GM23338 (cell line): Measurements from ENCODE around the gene SNX22. TPM values are rescaled to one million over a fixed set of nuclear protein-coding genes. Genes with fewer than 3 reads are reported as not detected.

ENCODE experiments used
- ATAC-seq: fragments of 200-7000 bp; cut with Tn5 transposase; 3 replicates; pipeline ENCODE4 v1.9.1; 2020
- DNase-seq: peaks from one replicate; pipeline ENCODE4 v3.0.0-alpha.2; 2015; ENCODE audit warnings: low spot score
- H2AFZ ChIP-seq: fragments of 200-600 bp; sonication (generic); 2 replicates; pipeline ENCODE4 v1.8.0; 2016; ENCODE audit warnings: antibody characterized with exemption, mild to moderate bottlenecking, moderate library complexity
- H3F3A ChIP-seq: fragments of 200-600 bp; sonication (generic); replicated peaks from 2 replicates; pipeline ENCODE4 v1.8.0; 2017; ENCODE audit warnings: antibody characterized with exemption, mixed run types, low read depth
- H3K27ac ChIP-seq: fragments of 200-600 bp; sonication (generic); 2 replicates; pipeline ENCODE4 v1.6.1; 2016; ENCODE audit warnings: low read depth
- H3K27me3 ChIP-seq: fragments of 200-600 bp; sonication (generic); 2 replicates; pipeline ENCODE4 v1.8.0; 2016; ENCODE audit warnings: mild to moderate bottlenecking, mixed run types, moderate library complexity; ENCODE audit not compliant: insufficient read depth
- H3K36me3 ChIP-seq: fragments of 200-600 bp; sonication (generic); 2 replicates; pipeline ENCODE4 v1.8.0; 2016; ENCODE audit warnings: mild to moderate bottlenecking; ENCODE audit not compliant: insufficient read depth
- H3K4me1 ChIP-seq: fragments of 200-600 bp; sonication (generic); 2 replicates; pipeline ENCODE4 v1.8.0; 2016; ENCODE audit warnings: mild to moderate bottlenecking, moderate library complexity; ENCODE audit not compliant: insufficient read depth
- H3K4me2 ChIP-seq: fragments of 200-600 bp; sonication (generic); 2 replicates; pipeline ENCODE4 v1.7.1; 2017; ENCODE audit warnings: mixed run types
- H3K4me3 ChIP-seq: fragments of 200-600 bp; sonication (generic); 2 replicates; pipeline ENCODE4 v1.6.1; 2016; ENCODE audit warnings: mixed run types
- H3K79me2 ChIP-seq: fragments of 200-600 bp; sonication (generic); replicated peaks from 2 replicates; pipeline ENCODE4 v1.8.0; 2017; ENCODE audit warnings: mild to moderate bottlenecking; ENCODE audit not compliant: insufficient read depth
- H3K9me2 ChIP-seq: fragments of 200-600 bp; sonication (generic); 2 replicates; pipeline ENCODE4 v1.8.0; 2017; ENCODE audit not compliant: insufficient read depth
- H4K20me1 ChIP-seq: fragments of 200-600 bp; sonication (generic); replicated peaks from 2 replicates; pipeline ENCODE4 v1.8.0; 2017; ENCODE audit warnings: mild to moderate bottlenecking; ENCODE audit not compliant: insufficient read depth
- H3K27ac Mint-ChIP-seq: 2 replicates; pipeline ENCODE4 v1.8.0; 2020; ENCODE audit warnings: inconsistent platforms, mild to moderate bottlenecking, moderate library complexity, mixed read lengths
- H3K27me3 Mint-ChIP-seq: 3 replicates; pipeline ENCODE4 v1.8.0; 2022; ENCODE audit warnings: low read depth, mild to moderate bottlenecking, moderate library complexity, mixed read lengths, inconsistent platforms; ENCODE audit not compliant: insufficient read depth, poor library complexity
- H3K36me3 Mint-ChIP-seq: 3 replicates; pipeline ENCODE4 v1.8.0; 2021; ENCODE audit warnings: low read depth, mild to moderate bottlenecking, inconsistent platforms, moderate library complexity, mixed read lengths
- H3K4me1 Mint-ChIP-seq: 3 replicates; pipeline ENCODE4 v1.8.0; 2020; ENCODE audit warnings: mild to moderate bottlenecking, inconsistent platforms, mixed read lengths
- H3K4me3 Mint-ChIP-seq: 3 replicates; pipeline ENCODE4 v1.8.0; 2021; ENCODE audit warnings: moderate library complexity, mild to moderate bottlenecking, inconsistent platforms, mixed read lengths
- H3K9me3 Mint-ChIP-seq: 3 replicates; pipeline ENCODE4 v1.8.0; 2020; ENCODE audit warnings: moderate library complexity, mild to moderate bottlenecking, inconsistent platforms, mixed read lengths
- EZH2 ChIP-seq: fragments of 200-600 bp; sonication (generic); IDR thresholded peaks from one replicate; pipeline ENCODE4 v1.8.0; 2017; ENCODE audit warnings: antibody characterized with exemption, mild to moderate bottlenecking, low read depth; ENCODE audit not compliant: unreplicated experiment
- EZH2phosphoT487 ChIP-seq: fragments of 200-600 bp; sonication (generic); IDR thresholded peaks from one replicate; pipeline ENCODE4 v1.8.1; 2018; ENCODE audit warnings: antibody characterized with exemption; ENCODE audit not compliant: unreplicated experiment
- JUNB ChIP-seq: IDR thresholded peaks from one replicate; pipeline ENCODE4 v1.6.1; 2016; ENCODE audit warnings: antibody characterized with exemption; ENCODE audit not compliant: unreplicated experiment
- polyA plus RNA-seq: library from polyadenylated mRNA; unstranded; fragments of >200 nt; fragmentation: Nextera tagmentation; extraction: Ambion mirVana; gene quantifications from 2 replicates; pipeline ENCODE4 v1.2.1, GENCODE V29; 2016
- total RNA-seq: library from RNA; depleted of rRNA; stranded (reverse); fragments of >200 nt; shearing (Covaris generic); gene quantifications from 2 replicates; pipeline ENCODE4 v1.2.3, GENCODE V29; 2014
- TF ChIP-seq, protein P1 (sequence below): fragments of 250-450 bp; sonication (Bioruptor Pico); IDR thresholded peaks from 2 replicates; pipeline ENCODE4 v1.5.0; 2020; ENCODE audit warnings: mild to moderate bottlenecking, moderate library complexity
- TF ChIP-seq, protein P2 (sequence below): IDR thresholded peaks from one replicate; pipeline ENCODE4 v1.6.1; 2018; ENCODE audit warnings: antibody characterized with exemption; ENCODE audit not compliant: unreplicated experiment

SNX22 gene
- total and polyA plus RNA-seq, 2 experiments from 2014 or later: 3.7 to 5.7 TPM

DNA sequence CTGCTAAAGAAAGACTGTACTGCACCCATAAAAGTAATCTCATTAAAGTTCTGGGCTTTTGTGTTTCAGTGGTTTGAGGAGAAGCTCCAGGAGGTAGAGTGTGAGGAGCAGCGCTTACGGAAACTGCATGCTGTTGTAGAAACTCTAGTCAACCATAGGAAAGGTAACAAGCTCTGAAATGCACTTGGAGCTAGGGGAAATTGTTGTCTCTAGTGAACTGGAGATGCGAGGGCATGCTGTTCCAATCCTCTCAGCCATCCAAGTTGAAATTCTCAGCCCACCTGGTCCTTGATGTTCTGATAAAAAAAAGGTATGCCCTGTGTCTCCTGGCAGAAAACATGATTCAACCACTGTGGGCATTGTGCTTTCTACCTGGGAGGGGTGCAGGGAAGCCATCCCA is 21.4 kb upstream of the SNX22 start (continued):
- TF ChIP-seq, protein P1, sequence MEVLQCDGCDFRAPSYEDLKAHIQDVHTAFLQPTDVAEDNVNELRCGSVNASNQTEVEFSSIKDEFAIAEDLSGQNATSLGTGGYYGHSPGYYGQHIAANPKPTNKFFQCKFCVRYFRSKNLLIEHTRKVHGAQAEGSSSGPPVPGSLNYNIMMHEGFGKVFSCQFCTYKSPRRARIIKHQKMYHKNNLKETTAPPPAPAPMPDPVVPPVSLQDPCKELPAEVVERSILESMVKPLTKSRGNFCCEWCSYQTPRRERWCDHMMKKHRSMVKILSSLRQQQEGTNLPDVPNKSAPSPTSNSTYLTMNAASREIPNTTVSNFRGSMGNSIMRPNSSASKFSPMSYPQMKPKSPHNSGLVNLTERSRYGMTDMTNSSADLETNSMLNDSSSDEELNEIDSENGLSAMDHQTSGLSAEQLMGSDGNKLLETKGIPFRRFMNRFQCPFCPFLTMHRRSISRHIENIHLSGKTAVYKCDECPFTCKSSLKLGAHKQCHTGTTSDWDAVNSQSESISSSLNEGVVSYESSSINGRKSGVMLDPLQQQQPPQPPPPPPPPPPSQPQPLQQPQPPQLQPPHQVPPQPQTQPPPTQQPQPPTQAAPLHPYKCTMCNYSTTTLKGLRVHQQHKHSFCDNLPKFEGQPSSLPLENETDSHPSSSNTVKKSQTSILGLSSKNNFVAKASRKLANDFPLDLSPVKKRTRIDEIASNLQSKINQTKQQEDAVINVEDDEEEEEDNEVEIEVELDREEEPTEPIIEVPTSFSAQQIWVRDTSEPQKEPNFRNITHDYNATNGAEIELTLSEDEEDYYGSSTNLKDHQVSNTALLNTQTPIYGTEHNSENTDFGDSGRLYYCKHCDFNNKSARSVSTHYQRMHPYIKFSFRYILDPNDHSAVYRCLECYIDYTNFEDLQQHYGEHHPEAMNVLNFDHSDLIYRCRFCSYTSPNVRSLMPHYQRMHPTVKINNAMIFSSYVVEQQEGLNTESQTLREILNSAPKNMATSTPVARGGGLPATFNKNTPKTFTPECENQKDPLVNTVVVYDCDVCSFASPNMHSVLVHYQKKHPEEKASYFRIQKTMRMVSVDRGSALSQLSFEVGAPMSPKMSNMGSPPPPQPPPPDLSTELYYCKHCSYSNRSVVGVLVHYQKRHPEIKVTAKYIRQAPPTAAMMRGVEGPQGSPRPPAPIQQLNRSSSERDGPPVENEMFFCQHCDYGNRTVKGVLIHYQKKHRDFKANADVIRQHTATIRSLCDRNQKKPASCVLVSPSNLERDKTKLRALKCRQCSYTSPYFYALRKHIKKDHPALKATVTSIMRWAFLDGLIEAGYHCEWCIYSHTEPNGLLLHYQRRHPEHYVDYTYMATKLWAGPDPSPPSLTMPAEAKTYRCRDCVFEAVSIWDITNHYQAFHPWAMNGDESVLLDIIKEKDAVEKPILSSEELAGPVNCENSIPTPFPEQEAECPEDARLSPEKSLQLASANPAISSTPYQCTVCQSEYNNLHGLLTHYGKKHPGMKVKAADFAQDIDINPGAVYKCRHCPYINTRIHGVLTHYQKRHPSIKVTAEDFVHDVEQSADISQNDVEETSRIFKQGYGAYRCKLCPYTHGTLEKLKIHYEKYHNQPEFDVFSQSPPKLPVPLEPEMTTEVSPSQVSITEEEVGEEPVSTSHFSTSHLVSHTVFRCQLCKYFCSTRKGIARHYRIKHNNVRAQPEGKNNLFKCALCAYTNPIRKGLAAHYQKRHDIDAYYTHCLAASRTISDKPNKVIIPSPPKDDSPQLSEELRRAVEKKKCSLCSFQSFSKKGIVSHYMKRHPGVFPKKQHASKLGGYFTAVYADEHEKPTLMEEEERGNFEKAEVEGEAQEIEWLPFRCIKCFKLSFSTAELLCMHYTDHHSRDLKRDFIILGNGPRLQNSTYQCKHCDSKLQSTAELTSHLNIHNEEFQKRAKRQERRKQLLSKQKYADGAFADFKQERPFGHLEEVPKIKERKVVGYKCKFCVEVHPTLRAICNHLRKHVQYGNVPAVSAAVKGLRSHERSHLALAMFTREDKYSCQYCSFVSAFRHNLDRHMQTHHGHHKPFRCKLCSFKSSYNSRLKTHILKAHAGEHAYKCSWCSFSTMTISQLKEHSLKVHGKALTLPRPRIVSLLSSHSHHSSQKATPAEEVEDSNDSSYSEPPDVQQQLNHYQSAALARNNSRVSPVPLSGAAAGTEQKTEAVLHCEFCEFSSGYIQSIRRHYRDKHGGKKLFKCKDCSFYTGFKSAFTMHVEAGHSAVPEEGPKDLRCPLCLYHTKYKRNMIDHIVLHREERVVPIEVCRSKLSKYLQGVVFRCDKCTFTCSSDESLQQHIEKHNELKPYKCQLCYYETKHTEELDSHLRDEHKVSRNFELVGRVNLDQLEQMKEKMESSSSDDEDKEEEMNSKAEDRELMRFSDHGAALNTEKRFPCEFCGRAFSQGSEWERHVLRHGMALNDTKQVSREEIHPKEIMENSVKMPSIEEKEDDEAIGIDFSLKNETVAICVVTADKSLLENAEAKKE (CRISPR knock-in tag): no peak

DNA sequence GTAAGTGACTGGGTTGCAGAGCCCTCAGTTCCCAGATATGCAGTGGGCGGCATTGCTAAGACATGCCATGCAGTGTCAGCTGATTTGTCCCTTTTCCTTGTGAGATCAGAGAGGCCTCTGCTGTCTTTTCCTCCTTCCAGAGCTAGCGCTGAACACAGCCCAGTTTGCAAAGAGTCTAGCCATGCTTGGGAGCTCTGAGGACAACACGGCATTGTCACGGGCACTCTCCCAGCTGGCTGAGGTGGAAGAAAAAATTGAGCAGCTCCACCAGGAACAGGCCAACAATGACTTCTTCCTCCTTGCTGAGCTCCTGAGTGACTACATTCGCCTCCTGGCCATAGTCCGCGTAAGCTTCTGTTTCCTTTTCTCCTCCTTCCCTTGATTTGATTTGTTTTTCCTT is 20.0 kb upstream of the SNX22 start:
- H3K27me3 Mint-ChIP-seq: peaks cover 4% of the 10 kb centered on the region
- peaks cover 70% of the 10 kb centered on the region for H3K36me3 Mint-ChIP-seq
- TF ChIP-seq JUNB: no peak
- no peak for TF ChIP-seq EZH2phosphoT487
- Histone ChIP-seq H3K9me2 (no peaks in the 10 kb centered on the region), H4K20me1 (no peaks in the 10 kb centered on the region; the same call in 1 of the 2 replicates), H3K27ac (no peak overlapping the region), H3F3A (peaks cover 6% of the 10 kb centered on the region; the same call in 1 of the 2 replicates), H2AFZ (no peak overlapping the region), H3K4me1 (no peaks in the 10 kb centered on the region), H3K79me2 (no peaks in the 10 kb centered on the region), H3K4me2 (no peak overlapping the region), H3K36me3 (peaks cover 34% of the 10 kb centered on the region), H3K27me3 (no peaks in the 10 kb centered on the region), H3K4me3 (no peak overlapping the region)
- no peaks in the 10 kb centered on the region for H3K4me1 Mint-ChIP-seq
- no peaks in the 10 kb centered on the region for H3K9me3 Mint-ChIP-seq
- no peak overlapping the region; the same call in 1 of the 2 replicates for H3K27ac Mint-ChIP-seq
- H3K4me3 Mint-ChIP-seq: no peak overlapping the region; the same call in 2 of the 3 replicates
- no peak for DNase-seq
- no peak for ATAC-seq

DNA sequence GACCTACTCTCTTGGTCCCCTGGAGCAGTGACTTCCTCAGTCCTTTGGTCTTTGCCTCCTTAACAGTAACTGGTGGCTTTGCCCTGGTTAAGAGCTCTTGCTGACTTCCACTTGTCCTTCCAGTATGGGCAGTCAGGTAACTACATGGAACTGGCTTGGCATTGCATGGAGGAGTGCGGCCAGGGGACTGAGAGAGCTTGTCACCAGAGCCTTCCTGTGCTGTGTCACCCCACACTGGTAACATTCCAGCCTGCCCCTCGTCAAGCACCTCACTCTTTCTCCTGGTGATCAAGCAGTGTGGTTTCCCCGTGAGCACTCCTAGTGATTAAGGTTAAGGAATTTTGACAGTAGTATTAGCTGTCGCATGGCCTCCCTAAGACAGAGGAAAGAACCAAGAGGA is 19.3 kb upstream of the SNX22 start:
- H3K4me1 ChIP-seq: no peaks in the 10 kb centered on the region
- H3F3A ChIP-seq: peaks cover 9% of the 10 kb centered on the region; the same call in 1 of the 2 replicates
- peaks cover 4% of the 10 kb centered on the region for H3K27me3 Mint-ChIP-seq
- no peak for ATAC-seq
- no peak overlapping the region for H3K27ac ChIP-seq
- H3K4me1 Mint-ChIP-seq: 0 out of 3 replicates have a peak, but pooled peaks cover 4% of the 10 kb centered on the region
- no peak overlapping the region for H2AFZ ChIP-seq
- no peaks in the 10 kb centered on the region; the same call in 1 of the 2 replicates for H4K20me1 ChIP-seq
- DNase-seq: no peak
- H3K36me3 Mint-ChIP-seq: peaks cover 73% of the 10 kb centered on the region
- H3K9me2 ChIP-seq: no peaks in the 10 kb centered on the region
- no peak overlapping the region for H3K27ac Mint-ChIP-seq
- H3K4me3 ChIP-seq: no peak overlapping the region
- H3K4me3 Mint-ChIP-seq: no peak overlapping the region
- H3K36me3 ChIP-seq: peaks cover 30% of the 10 kb centered on the region
- H3K79me2 ChIP-seq: no peaks in the 10 kb centered on the region
- no peak overlapping the region for H3K4me2 ChIP-seq
- no peaks in the 10 kb centered on the region for H3K9me3 Mint-ChIP-seq
- no peaks in the 10 kb centered on the region for H3K27me3 ChIP-seq
- no peak for TF ChIP-seq EZH2
- TF ChIP-seq, protein P2, sequence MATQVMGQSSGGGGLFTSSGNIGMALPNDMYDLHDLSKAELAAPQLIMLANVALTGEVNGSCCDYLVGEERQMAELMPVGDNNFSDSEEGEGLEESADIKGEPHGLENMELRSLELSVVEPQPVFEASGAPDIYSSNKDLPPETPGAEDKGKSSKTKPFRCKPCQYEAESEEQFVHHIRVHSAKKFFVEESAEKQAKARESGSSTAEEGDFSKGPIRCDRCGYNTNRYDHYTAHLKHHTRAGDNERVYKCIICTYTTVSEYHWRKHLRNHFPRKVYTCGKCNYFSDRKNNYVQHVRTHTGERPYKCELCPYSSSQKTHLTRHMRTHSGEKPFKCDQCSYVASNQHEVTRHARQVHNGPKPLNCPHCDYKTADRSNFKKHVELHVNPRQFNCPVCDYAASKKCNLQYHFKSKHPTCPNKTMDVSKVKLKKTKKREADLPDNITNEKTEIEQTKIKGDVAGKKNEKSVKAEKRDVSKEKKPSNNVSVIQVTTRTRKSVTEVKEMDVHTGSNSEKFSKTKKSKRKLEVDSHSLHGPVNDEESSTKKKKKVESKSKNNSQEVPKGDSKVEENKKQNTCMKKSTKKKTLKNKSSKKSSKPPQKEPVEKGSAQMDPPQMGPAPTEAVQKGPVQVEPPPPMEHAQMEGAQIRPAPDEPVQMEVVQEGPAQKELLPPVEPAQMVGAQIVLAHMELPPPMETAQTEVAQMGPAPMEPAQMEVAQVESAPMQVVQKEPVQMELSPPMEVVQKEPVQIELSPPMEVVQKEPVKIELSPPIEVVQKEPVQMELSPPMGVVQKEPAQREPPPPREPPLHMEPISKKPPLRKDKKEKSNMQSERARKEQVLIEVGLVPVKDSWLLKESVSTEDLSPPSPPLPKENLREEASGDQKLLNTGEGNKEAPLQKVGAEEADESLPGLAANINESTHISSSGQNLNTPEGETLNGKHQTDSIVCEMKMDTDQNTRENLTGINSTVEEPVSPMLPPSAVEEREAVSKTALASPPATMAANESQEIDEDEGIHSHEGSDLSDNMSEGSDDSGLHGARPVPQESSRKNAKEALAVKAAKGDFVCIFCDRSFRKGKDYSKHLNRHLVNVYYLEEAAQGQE: no peak
